ENCODE measurements around the gene DLEC1.

DLEC1 gene

GRCh38 chr3:38149708-38150107, 110.7 kb downstream of the DLEC1 start:
- Histone ChIP-seq H3K4me3 (ENCODE audit: low read length, poor library complexity, severe bottlenecking) (no peak overlapping the region), H3K9me3 (ENCODE audit: insufficient read depth, low read depth, low read length) (peaks cover 12% of the 10 kb centered on the region; the same call in 1 of the 2 replicates), H4K20me1 (ENCODE audit: insufficient read depth, low read length, poor library complexity, severe bottlenecking) (no peaks in the 10 kb centered on the region), H3K27me3 (ENCODE audit: insufficient read depth, low read length, poor library complexity, severe bottlenecking) (no peaks in the 10 kb centered on the region), H3K4me1 (ENCODE audit: insufficient read depth, low read length, poor library complexity, severe bottlenecking) (peaks cover 9% of the 10 kb centered on the region), H3K79me2 (ENCODE audit: insufficient read depth, low read length) (no peaks in the 10 kb centered on the region), H3K9ac (ENCODE audit: low read depth, low read length, poor library complexity, severe bottlenecking) (no peak overlapping the region), H3K36me3 (ENCODE audit: insufficient read depth, low read length) (no peaks in the 10 kb centered on the region), H3K9me2 (replicated peaks; ENCODE audit: low read depth, low read length) (no peaks in the 10 kb centered on the region), H3K4me2 (ENCODE audit: low read depth, low read length, poor library complexity, severe bottlenecking) (no peak overlapping the region), H3F3A (ENCODE audit: low read depth) (no peaks in the 10 kb centered on the region), H2AFZ (ENCODE audit: low read length) (no peak overlapping the region)
- TF ChIP-seq EZH2phosphoT487 (IDR thresholded peaks at IDR 0.05; ENCODE audit: borderline replicate concordance) (no peak), CTCF (conservative IDR thresholded peaks at IDR 0.05; ENCODE audit: low read length) (no peak)

- no peak for TF ChIP-seq EZH2phosphoT487 (IDR thresholded peaks at IDR 0.05; ENCODE audit: borderline replicate concordance)
- peak; percentile 55 for TF ChIP-seq CTCF (conservative IDR thresholded peaks at IDR 0.05; ENCODE audit: low read length)
- Histone ChIP-seq H2AFZ (ENCODE audit: low read length) (no peak overlapping the region), H3K9ac (ENCODE audit: low read depth, low read length, poor library complexity, severe bottlenecking) (no peak overlapping the region), H3K9me3 (ENCODE audit: insufficient read depth, low read depth, low read length) (peaks cover 10% of the 10 kb centered on the region; the same call in 1 of the 2 replicates), H3K27me3 (ENCODE audit: insufficient read depth, low read length, poor library complexity, severe bottlenecking) (no peaks in the 10 kb centered on the region), H3K4me2 (ENCODE audit: low read depth, low read length, poor library complexity, severe bottlenecking) (no peak overlapping the region), H4K20me1 (ENCODE audit: insufficient read depth, low read length, poor library complexity, severe bottlenecking) (no peaks in the 10 kb centered on the region), H3K4me1 (ENCODE audit: insufficient read depth, low read length, poor library complexity, severe bottlenecking) (peaks cover 9% of the 10 kb centered on the region), H3K36me3 (ENCODE audit: insufficient read depth, low read length) (no peaks in the 10 kb centered on the region), H3K79me2 (ENCODE audit: insufficient read depth, low read length) (no peaks in the 10 kb centered on the region), H3K4me3 (ENCODE audit: low read length, poor library complexity, severe bottlenecking) (no peak overlapping the region), H3K9me2 (replicated peaks; ENCODE audit: low read depth, low read length) (no peaks in the 10 kb centered on the region), H3F3A (ENCODE audit: low read depth) (no peaks in the 10 kb centered on the region)
These were observed 111.9 kb downstream of the DLEC1 start for GRCh38 chr3:38150780-38151528.

- no peak overlapping the region for H3K4me2 ChIP-seq (ENCODE audit: low read depth, low read length, poor library complexity, severe bottlenecking)
- TF ChIP-seq EZH2phosphoT487 (IDR thresholded peaks at IDR 0.05; ENCODE audit: borderline replicate concordance) = no peak
These were observed 112.8 kb downstream of the DLEC1 start for GRCh38 chr3:38151667-38152265.

More at GRCh38 chr3:38151667-38152265, 112.8 kb downstream of the DLEC1 start:
- Histone ChIP-seq H4K20me1 (ENCODE audit: insufficient read depth, low read length, poor library complexity, severe bottlenecking) (no peaks in the 10 kb centered on the region), H3K4me1 (ENCODE audit: insufficient read depth, low read length, poor library complexity, severe bottlenecking) (peaks cover 9% of the 10 kb centered on the region), H3K4me3 (ENCODE audit: low read length, poor library complexity, severe bottlenecking) (no peak overlapping the region), H3K9me2 (replicated peaks; ENCODE audit: low read depth, low read length) (no peaks in the 10 kb centered on the region), H3K27me3 (ENCODE audit: insufficient read depth, low read length, poor library complexity, severe bottlenecking) (no peaks in the 10 kb centered on the region), H3K79me2 (ENCODE audit: insufficient read depth, low read length) (no peaks in the 10 kb centered on the region), H3K9ac (ENCODE audit: low read depth, low read length, poor library complexity, severe bottlenecking) (no peak overlapping the region), H3K36me3 (ENCODE audit: insufficient read depth, low read length) (no peaks in the 10 kb centered on the region), H2AFZ (ENCODE audit: low read length) (no peak overlapping the region), H3F3A (ENCODE audit: low read depth) (no peaks in the 10 kb centered on the region), H3K9me3 (ENCODE audit: insufficient read depth, low read depth, low read length) (peaks cover 2% of the 10 kb centered on the region; the same call in 1 of the 2 replicates)

Measured in Loucy (cell line).